D721Med (cell line): Measurements from ENCODE around the gene LENG9.
"Not testable (repeated sequence)": the region's sequence is repeated elsewhere in the genome, so short reads cannot be mapped to it uniquely, and the experiment has no call there.

Experiments
- DNase-seq: peaks from one replicate; pipeline ENCODE4 v3.0.0; 2011; ENCODE audit warnings: low spot score; ENCODE audit not compliant: insufficient read length
- FAIRE-seq: peaks from 2 replicates; lab custom pipeline; 2011; peaks lifted over from hg19 to GRCh38; lab: Jason Lieb, UNC
- CTCF ChIP-seq: IDR thresholded peaks from 2 replicates; pipeline ENCODE4 v1.5.1; 2012; ENCODE audit warnings: mild to moderate bottlenecking, control low read depth; ENCODE audit not compliant: insufficient read depth; ENCODE audit errors: missing control alignments

Gene LENG9

GRCh38 chr19:54449701-54450069, 13.9 kb downstream of the LENG9 start:
- FAIRE-seq, result no peak
- DNase-seq, result no peak
- no peak for TF ChIP-seq CTCF

- DNase-seq, result peak; percentile 75
- no peak for TF ChIP-seq CTCF
- no peak for FAIRE-seq
These were observed 14.5 kb downstream of the LENG9 start, which contains the start of gene LENG8 for GRCh38 chr19:54448774-54449700. TSS of gene LENG8 (plus strand) at chr19:54449199. CDS start at chr19:54451345, 2,146 bp downstream.

- FAIRE-seq (no peak), DNase-seq (no peak)
- TF ChIP-seq CTCF, result no peak
These were observed 15.4 kb downstream of the LENG9 start for GRCh38 chr19:54448040-54448773.

GRCh38 chr19:54446349-54446748, 17.2 kb downstream of the LENG9 start:
- not testable (repeated sequence) for FAIRE-seq, DNase-seq

GRCh38 chr19:54444737-54445136, 18.8 kb downstream of the LENG9 start:
- FAIRE-seq (no peak), DNase-seq (no peak)
- no peak for TF ChIP-seq CTCF

- TF ChIP-seq CTCF, result no peak
- DNase-seq, result no peak
- FAIRE-seq, result no peak
These were observed 22.9 kb downstream of the LENG9 start for GRCh38 chr19:54440641-54441040.

- DNase-seq, result no peak
- TF ChIP-seq CTCF, result peak; percentile 58
- FAIRE-seq, result no peak
These were observed 24.3 kb downstream of the LENG9 start for GRCh38 chr19:54439174-54439851.
